ENCODE measurements around the gene SNED1.

DNA sequence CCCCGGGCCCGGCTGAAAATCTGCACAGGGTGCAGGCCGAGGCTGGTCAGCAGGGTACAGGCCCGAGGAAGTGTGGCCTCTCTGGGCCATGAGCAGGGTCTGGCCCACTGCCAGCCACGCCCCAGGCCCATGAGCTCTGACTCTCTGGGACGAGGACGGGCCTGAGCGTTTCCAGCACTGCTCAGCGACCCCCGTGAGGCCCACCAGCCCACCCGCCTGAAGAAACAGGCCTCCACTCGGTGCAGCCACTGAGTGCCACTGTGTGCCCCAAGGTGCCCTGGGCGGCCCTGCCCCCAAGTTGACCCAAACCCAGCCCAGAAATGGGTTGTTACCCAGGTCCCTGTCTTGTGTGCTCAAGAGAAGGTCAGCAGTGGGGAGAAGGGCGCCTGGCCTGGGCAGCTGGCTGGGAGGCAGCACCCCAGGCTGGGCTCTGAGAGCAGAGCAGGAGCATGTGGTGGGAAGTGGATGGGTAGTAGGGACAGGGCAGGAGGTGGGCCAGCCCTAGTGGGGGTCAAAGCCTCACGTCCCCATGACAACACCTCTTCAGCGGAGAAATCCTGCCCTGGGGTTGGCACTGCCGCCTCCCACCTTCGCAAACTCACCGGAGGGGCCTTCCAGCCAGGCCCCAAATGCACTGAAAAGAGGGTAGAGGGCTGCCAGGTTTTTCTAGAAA, 2.1 kb upstream of the SNED1 start:
- TF ChIP-seq, protein P1, sequence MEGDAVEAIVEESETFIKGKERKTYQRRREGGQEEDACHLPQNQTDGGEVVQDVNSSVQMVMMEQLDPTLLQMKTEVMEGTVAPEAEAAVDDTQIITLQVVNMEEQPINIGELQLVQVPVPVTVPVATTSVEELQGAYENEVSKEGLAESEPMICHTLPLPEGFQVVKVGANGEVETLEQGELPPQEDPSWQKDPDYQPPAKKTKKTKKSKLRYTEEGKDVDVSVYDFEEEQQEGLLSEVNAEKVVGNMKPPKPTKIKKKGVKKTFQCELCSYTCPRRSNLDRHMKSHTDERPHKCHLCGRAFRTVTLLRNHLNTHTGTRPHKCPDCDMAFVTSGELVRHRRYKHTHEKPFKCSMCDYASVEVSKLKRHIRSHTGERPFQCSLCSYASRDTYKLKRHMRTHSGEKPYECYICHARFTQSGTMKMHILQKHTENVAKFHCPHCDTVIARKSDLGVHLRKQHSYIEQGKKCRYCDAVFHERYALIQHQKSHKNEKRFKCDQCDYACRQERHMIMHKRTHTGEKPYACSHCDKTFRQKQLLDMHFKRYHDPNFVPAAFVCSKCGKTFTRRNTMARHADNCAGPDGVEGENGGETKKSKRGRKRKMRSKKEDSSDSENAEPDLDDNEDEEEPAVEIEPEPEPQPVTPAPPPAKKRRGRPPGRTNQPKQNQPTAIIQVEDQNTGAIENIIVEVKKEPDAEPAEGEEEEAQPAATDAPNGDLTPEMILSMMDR (IDR thresholded peaks at IDR 0.05; ENCODE audit: borderline replicate concordance, extremely low read depth, low read length, poor library complexity, severe bottlenecking), result no peak
- TF ChIP-seq EZH2 (IDR thresholded peaks at IDR 0.05; ENCODE audit: borderline replicate concordance, low read depth, low read length, severe bottlenecking), result no peak
